Prostate gland (tissue), 2 donors: Measurements from ENCODE around the gene IRAK3. TPM values are rescaled to one million over a fixed set of nuclear protein-coding genes. Genes with fewer than 3 reads are reported as not detected.

Experiments used
- DNase-seq: peaks from one replicate; pipeline ENCODE4 v3.0.0-alpha.2; 2019; ENCODE audit warnings: low spot score
- H3K27ac ChIP-seq, 2 donors: fragments of 200-600 bp; sonication (generic); 2 replicates each; pipeline ENCODE4 v1.5.1; 2017 to 2019
- H3K27me3 ChIP-seq: fragments of 200-600 bp; sonication (generic); replicated peaks from 2 replicates; pipeline ENCODE4 v1.5.1; 2019; ENCODE audit not compliant: insufficient read depth
- H3K36me3 ChIP-seq, 2 donors: fragments of 200-600 bp; sonication (generic); 1 replicate in 1 of 2; 2 replicates in 1 of 2; pipeline versions ENCODE4 v1.5.1 to v1.8.1; 2017 to 2019
- H3K4me1 ChIP-seq: fragments of 200-600 bp; sonication (generic); replicated peaks from 2 replicates; pipeline ENCODE4 v1.5.1; 2019
- H3K4me3 ChIP-seq, 2 donors: fragments of 200-600 bp; sonication (generic); 2 replicates each; pipeline ENCODE4 v1.5.1; 2017 to 2019
- H3K9me3 ChIP-seq: fragments of 200-600 bp; sonication (generic); 2 replicates; pipeline ENCODE4 v1.5.1; 2017
- CTCF ChIP-seq, 4 experiments: fragments of 200-600 bp in 2 of 4; fragments of 450-650 bp in 2 of 4; sonication (generic) in 2 of 4; IDR thresholded peaks; 1 replicate in 3 of 4; 2 replicates in 1 of 4; pipeline ENCODE4 v1.5.1; 2016 to 2019; ENCODE audit warnings: antibody characterized with exemption in 4 of 4, mild to moderate bottlenecking in 2 of 4, moderate library complexity in 2 of 4
- POLR2A ChIP-seq: fragments of 450-650 bp; IDR thresholded peaks from one replicate; pipeline ENCODE4 v1.6.1; 2016; ENCODE audit warnings: antibody characterized with exemption, mild to moderate bottlenecking
- POLR2AphosphoS5 ChIP-seq: sonication (generic); formaldehyde crosslinking; IDR thresholded peaks from one replicate; pipeline ENCODE4 v1.6.1; 2017; ENCODE audit warnings: antibody characterized with exemption
- WGBS: methylation state at CpG from one replicate; pipeline ENCODE4 v1.1.5; 2018; 5-methylcytosine and 5-hydroxymethylcytosine counted together
- intact Hi-C: fragments of 100-400 bp; cut with DNase I; formaldehyde crosslinking; loops from one replicate; pipeline ENCODE4 v1.14.2; 2022
- total RNA-seq, 2 donors: library from RNA; depleted of rRNA; stranded (reverse); fragments of >200 nt; gene quantifications; one replicate each; pipeline ENCODE4 v1.1.0, GENCODE V29; 2016

The IRAK3 gene
- total RNA-seq, 2 donors from 2014 or later, result 4.5 to 9.5 TPM

DNA sequence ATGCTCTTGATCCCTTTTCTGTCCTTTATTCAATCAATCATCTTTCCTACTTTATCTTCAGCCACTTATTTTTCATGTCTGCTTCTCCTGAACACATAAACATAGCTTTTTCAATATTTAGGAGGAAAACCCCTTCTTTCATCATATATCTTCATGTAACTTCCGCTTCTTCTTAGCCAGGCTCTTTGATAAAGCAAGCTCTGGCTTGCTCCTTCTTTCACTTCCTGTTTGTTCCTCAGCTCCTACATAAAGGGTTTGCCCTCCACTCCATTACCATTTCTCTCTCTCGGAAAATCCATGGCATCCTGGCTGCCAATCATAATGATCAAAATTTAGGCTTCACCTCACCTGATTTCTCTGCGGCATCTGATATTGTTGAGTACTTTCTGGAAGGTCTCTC lies 79.5 kb downstream of the IRAK3 start:
- intact Hi-C loops, result no loop called here

DNA sequence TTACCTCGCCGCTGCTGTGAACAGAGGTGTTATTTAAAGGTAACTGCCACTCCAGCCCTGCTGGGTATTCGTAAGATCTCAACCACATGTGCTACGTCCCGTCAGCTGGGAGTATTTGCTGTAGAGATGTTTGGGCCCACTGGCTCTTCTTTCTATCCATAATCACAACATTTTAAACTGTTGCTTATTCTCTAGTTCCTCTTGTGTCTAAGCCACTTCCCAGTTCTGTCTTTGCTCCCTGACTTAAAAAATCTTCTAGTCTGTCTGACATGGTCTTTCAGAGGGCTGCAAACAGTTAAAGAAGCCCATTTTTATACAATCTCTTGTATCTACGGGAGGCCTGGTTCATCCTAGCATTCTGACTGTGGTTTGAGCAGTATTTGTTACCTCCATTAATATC lies 80.1 kb downstream of the IRAK3 start:
- 90% methylated on average over 6 of the region's 6 CpGs for WGBS
- H3K9me3 ChIP-seq, result no peaks in the 10 kb centered on the region
- TF ChIP-seq POLR2AphosphoS5, result no peak
- no peak for TF ChIP-seq CTCF (IDR thresholded peaks at IDR 0.05)
- TF ChIP-seq POLR2A, result no peak
- no peaks in the 10 kb centered on the region for H3K4me1 ChIP-seq
- H3K36me3 ChIP-seq, result no peaks in the 10 kb centered on the region
- no peak overlapping the region for H3K27ac ChIP-seq
- DNase-seq, result no peak
- H3K27me3 ChIP-seq, result no peaks in the 10 kb centered on the region
- no peak overlapping the region for H3K4me3 ChIP-seq
- intact Hi-C loops, result no loop called here

More for the DNA sequence above, 79.5 kb downstream of the IRAK3 start:
- H3K27me3 ChIP-seq, result no peaks in the 10 kb centered on the region
- WGBS, result 58% methylated on average over 3 of the region's 3 CpGs
- no peak for TF ChIP-seq POLR2AphosphoS5
- no peak for TF ChIP-seq CTCF (IDR thresholded peaks at IDR 0.05)
- no peak for TF ChIP-seq POLR2A
- no peaks in the 10 kb centered on the region for H3K9me3 ChIP-seq
- no peaks in the 10 kb centered on the region for H3K36me3 ChIP-seq
- no peak for DNase-seq
- H3K4me1 ChIP-seq, result no peaks in the 10 kb centered on the region
- H3K27ac ChIP-seq, result no peak overlapping the region
- no peak overlapping the region for H3K4me3 ChIP-seq

- no peaks in the 10 kb centered on the region for H3K9me3 ChIP-seq
- H3K27ac ChIP-seq, result no peak overlapping the region
- WGBS, result 58% methylated on average over 5 of the region's 5 CpGs
- DNase-seq, result no peak
- intact Hi-C loops, result no loop called here
- H3K4me3 ChIP-seq, result no peak overlapping the region
- no peak for TF ChIP-seq POLR2AphosphoS5
- peak in 3 of 4 experiments; percentile 29 to 62 (median 53) for TF ChIP-seq CTCF (IDR thresholded peaks at IDR 0.05)
- H3K27me3 ChIP-seq, result no peaks in the 10 kb centered on the region
- H3K36me3 ChIP-seq, result no peaks in the 10 kb centered on the region
- H3K4me1 ChIP-seq, result no peaks in the 10 kb centered on the region
Observed at GRCh38 chr12:66269757-66270383, 80.9 kb downstream of the IRAK3 start.

DNA sequence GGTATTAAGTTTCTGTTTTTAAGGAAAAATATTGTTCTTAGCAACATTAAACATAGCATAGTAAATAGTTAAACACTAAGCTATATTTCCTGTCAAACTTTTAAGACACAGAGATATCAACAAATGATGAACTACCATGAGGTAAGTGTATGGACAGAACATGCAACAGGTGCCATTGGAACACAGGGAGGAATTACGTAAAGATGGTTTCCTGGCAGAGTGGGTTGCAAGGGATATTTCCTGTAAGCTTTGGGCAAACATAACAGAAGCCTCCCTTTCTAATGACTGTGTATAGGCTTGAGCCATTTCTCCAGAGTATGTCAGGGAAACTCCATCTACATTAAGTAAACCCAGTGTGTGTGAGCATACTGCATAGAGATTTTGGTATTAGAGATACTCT lies 81.6 kb downstream of the IRAK3 start:
- no peak for TF ChIP-seq POLR2AphosphoS5
- no peak for TF ChIP-seq POLR2A
- TF ChIP-seq CTCF (IDR thresholded peaks at IDR 0.05), result no peak
- H3K27ac ChIP-seq, result no peak overlapping the region
- DNase-seq, result no peak
- no peaks in the 10 kb centered on the region for H3K36me3 ChIP-seq
- no peak overlapping the region for H3K4me3 ChIP-seq
- H3K4me1 ChIP-seq, result no peaks in the 10 kb centered on the region
- WGBS, result 93% methylated on average over 1 of the region's 1 CpG
- intact Hi-C loops, result no loop called here
- no peaks in the 10 kb centered on the region for H3K9me3 ChIP-seq
- no peaks in the 10 kb centered on the region for H3K27me3 ChIP-seq

- Histone ChIP-seq H3K4me1 (no peaks in the 10 kb centered on the region), H3K27ac (no peak overlapping the region), H3K4me3 (no peak overlapping the region), H3K36me3 (no peaks in the 10 kb centered on the region), H3K9me3 (no peaks in the 10 kb centered on the region), H3K27me3 (no peaks in the 10 kb centered on the region)
- intact Hi-C loops, result no loop called here
- WGBS, result 63% methylated on average over 3 of the region's 3 CpGs
- no peak for TF ChIP-seq POLR2A
- no peak for TF ChIP-seq CTCF (IDR thresholded peaks at IDR 0.05)
- no peak for TF ChIP-seq POLR2AphosphoS5
- DNase-seq, result no peak
Observed at GRCh38 chr12:66272650-66273049, 83.6 kb downstream of the IRAK3 start.
